SK-N-MC (cell line): ENCODE results near the gene ZNF365.

Source experiments
- EZH2 ChIP-seq: fragments of 200-600 bp; sonication (generic); IDR thresholded peaks from one replicate; pipeline ENCODE4 v1.6.1; 2017; ENCODE audit warnings: antibody characterized with exemption
- POLR2AphosphoS5 ChIP-seq: IDR thresholded peaks from 2 replicates; pipeline ENCODE4 v1.6.1; 2012; ENCODE audit warnings: mild to moderate bottlenecking, low read depth, low read length, borderline replicate concordance

- TF ChIP-seq POLR2AphosphoS5 (no peak), EZH2 (no peak)
Measured at GRCh38 chr10:62442006-62442405, 67.8 kb downstream of the ZNF365 start.
